ENCODE data around the gene ANKRD13C. TPM values are rescaled to one million over a fixed set of nuclear protein-coding genes. Genes with fewer than 3 reads are reported as not detected.
A peak's percentile ranks its signal among the peaks of the same experiment; 100 is the strongest.
"Not testable (repeated sequence)": the region's sequence is repeated elsewhere in the genome, so short reads cannot be mapped to it uniquely, and the experiment has no call there.

The ANKRD13C gene
- total RNA-seq, 1 donor from 2014 or later, result 21.8 TPM

GRCh38 chr1:70353044-70353443, 1.5 kb downstream of the ANKRD13C start:
- Mint-ChIP-seq H3K4me3 (ENCODE audit: unreplicated experiment) (peak overlapping the region; percentile 89), H3K36me3 (ENCODE audit: unreplicated experiment) (no peaks in the 10 kb centered on the region), H3K9me3 (ENCODE audit: unreplicated experiment) (peaks cover 12% of the 10 kb centered on the region), H3K27ac (ENCODE audit: unreplicated experiment) (peak overlapping the region; percentile 94), H3K27me3 (ENCODE audit: unreplicated experiment) (peaks cover 1% of the 10 kb centered on the region), H3K4me1 (ENCODE audit: low read depth, unreplicated experiment) (peaks cover 9% of the 10 kb centered on the region)
- no peak for TF ChIP-seq CTCF (IDR thresholded peaks at IDR 0.05; ENCODE audit: partially characterized antibody, unreplicated experiment)
- DNase-seq, result no peak

DNA sequence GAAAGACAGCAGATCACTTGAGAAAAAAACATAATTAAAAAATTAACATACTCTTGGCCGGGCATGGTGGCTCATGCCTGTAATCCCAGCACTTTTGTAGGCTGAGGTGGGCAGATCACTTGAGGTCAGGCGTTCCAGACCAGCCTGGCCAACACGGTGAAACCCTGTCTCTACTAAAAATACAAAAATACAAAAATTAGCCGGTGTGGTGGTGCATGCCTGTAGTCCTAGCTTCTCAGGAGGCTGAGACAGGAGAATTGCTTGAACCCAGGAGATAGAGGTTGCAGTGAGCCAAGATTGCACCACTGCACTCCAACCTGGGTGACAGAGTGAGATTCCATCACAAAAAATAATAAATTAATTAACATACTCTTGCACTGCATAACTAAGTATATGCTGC, 4.7 kb downstream of the ANKRD13C start:
- not testable (repeated sequence) for H3K4me3 Mint-ChIP-seq (ENCODE audit: unreplicated experiment); H3K36me3 Mint-ChIP-seq (ENCODE audit: unreplicated experiment); H3K27ac Mint-ChIP-seq (ENCODE audit: unreplicated experiment); H3K9me3 Mint-ChIP-seq (ENCODE audit: unreplicated experiment); H3K27me3 Mint-ChIP-seq (ENCODE audit: unreplicated experiment); DNase-seq; H3K4me1 Mint-ChIP-seq (ENCODE audit: low read depth, unreplicated experiment)

- TF ChIP-seq CTCF (IDR thresholded peaks at IDR 0.05; ENCODE audit: partially characterized antibody, unreplicated experiment), result no peak
- Mint-ChIP-seq H3K4me3 (ENCODE audit: unreplicated experiment) (no peak overlapping the region), H3K27ac (ENCODE audit: unreplicated experiment) (no peak overlapping the region), H3K36me3 (ENCODE audit: unreplicated experiment) (no peaks in the 10 kb centered on the region), H3K9me3 (ENCODE audit: unreplicated experiment) (peaks cover 4% of the 10 kb centered on the region), H3K27me3 (ENCODE audit: unreplicated experiment) (peaks cover 1% of the 10 kb centered on the region), H3K4me1 (ENCODE audit: low read depth, unreplicated experiment) (peaks cover 7% of the 10 kb centered on the region)
- DNase-seq, result no peak
Observed at GRCh38 chr1:70348399-70349165, 5.9 kb downstream of the ANKRD13C start.

GRCh38 chr1:70339644-70340043, 14.9 kb downstream of the ANKRD13C start:
- H3K4me3 Mint-ChIP-seq (ENCODE audit: unreplicated experiment); H3K9me3 Mint-ChIP-seq (ENCODE audit: unreplicated experiment); H3K27ac Mint-ChIP-seq (ENCODE audit: unreplicated experiment); H3K27me3 Mint-ChIP-seq (ENCODE audit: unreplicated experiment); H3K4me1 Mint-ChIP-seq (ENCODE audit: low read depth, unreplicated experiment); DNase-seq; H3K36me3 Mint-ChIP-seq (ENCODE audit: unreplicated experiment): not testable (repeated sequence)

DNA sequence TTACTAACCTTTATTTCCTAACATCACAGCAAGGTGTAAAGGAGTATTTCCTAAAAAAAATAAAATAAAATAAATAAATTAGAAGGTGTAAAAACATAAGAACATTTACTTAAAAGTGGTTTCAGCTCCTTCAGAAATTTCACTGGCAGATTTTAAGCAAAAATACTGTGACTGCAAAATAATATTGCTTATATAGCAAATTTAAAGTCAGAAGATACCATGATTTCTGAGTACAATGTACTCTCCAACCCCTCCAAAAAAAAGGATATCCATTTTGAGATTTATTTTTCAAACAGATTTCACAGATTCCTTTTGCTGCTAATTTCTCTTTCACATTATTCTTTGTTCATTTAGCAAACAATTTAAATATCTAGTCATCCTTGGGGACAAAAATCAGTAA, 18.5 kb downstream of the ANKRD13C start:
- H3K9me3 Mint-ChIP-seq (ENCODE audit: unreplicated experiment), result peaks cover 4% of the 10 kb centered on the region
- no peak for TF ChIP-seq CTCF (IDR thresholded peaks at IDR 0.05; ENCODE audit: partially characterized antibody, unreplicated experiment)
- no peaks in the 10 kb centered on the region for H3K27me3 Mint-ChIP-seq (ENCODE audit: unreplicated experiment)
- no peaks in the 10 kb centered on the region for H3K4me1 Mint-ChIP-seq (ENCODE audit: low read depth, unreplicated experiment)
- no peak overlapping the region for H3K27ac Mint-ChIP-seq (ENCODE audit: unreplicated experiment)
- no peak for DNase-seq
- no peaks in the 10 kb centered on the region for H3K36me3 Mint-ChIP-seq (ENCODE audit: unreplicated experiment)
- H3K4me3 Mint-ChIP-seq (ENCODE audit: unreplicated experiment), result no peak overlapping the region

DNA sequence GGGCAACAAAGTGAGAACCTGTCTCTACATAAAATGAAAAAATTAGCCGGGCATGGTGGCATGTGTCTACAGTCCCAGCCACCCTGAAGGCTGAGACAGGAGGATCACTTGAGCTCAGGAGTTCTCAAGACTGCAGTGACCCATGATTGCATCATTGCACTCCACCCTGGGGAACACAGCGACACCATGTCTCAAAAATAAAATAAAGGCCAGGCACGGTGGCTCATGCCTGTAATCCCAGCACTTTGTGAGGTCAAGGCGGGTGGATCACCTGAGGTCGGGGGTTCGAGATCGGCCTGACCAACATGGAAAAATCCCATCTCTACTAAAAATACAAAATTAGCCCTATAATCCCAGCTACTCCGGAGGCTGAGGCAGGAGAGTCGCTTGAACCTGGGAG, 20.1 kb downstream of the ANKRD13C start:
- Mint-ChIP-seq H3K36me3 (ENCODE audit: unreplicated experiment) (no peaks in the 10 kb centered on the region), H3K27ac (ENCODE audit: unreplicated experiment) (no peak overlapping the region), H3K4me1 (ENCODE audit: low read depth, unreplicated experiment) (no peaks in the 10 kb centered on the region), H3K27me3 (ENCODE audit: unreplicated experiment) (no peaks in the 10 kb centered on the region), H3K4me3 (ENCODE audit: unreplicated experiment) (no peak overlapping the region), H3K9me3 (ENCODE audit: unreplicated experiment) (peaks cover 4% of the 10 kb centered on the region)
- no peak for DNase-seq
- TF ChIP-seq CTCF (IDR thresholded peaks at IDR 0.05; ENCODE audit: partially characterized antibody, unreplicated experiment), result no peak
